ENCODE data around the gene LNX1.

The LNX1 gene

GRCh38 chr4:53505947-53506346, 85.3 kb downstream of the LNX1 start:
- DNase-seq (ENCODE audit: insufficient read length, low spot score) (no peak), FAIRE-seq (no peak)

- DNase-seq (ENCODE audit: insufficient read length, low spot score) (no peak), FAIRE-seq (no peak)
Measured at GRCh38 chr4:53502094-53502493, 89.2 kb downstream of the LNX1 start.

- no peak for DNase-seq (ENCODE audit: insufficient read length, low spot score)
- no peak for FAIRE-seq
Measured at GRCh38 chr4:53501561-53501960, 89.7 kb downstream of the LNX1 start.

GRCh38 chr4:53500546-53500945, 90.7 kb downstream of the LNX1 start:
- FAIRE-seq, result no peak

GRCh38 chr4:53499791-53500190, 91.5 kb downstream of the LNX1 start:
- no peak for DNase-seq (ENCODE audit: insufficient read length, low spot score)
- no peak for FAIRE-seq

More at GRCh38 chr4:53500546-53500945, 90.7 kb downstream of the LNX1 start:
- no peak for DNase-seq (ENCODE audit: insufficient read length, low spot score)

- DNase-seq (ENCODE audit: insufficient read length, low spot score) (no peak), FAIRE-seq (no peak)
Measured at GRCh38 chr4:53498706-53499105, 92.6 kb downstream of the LNX1 start.

- no peak for DNase-seq (ENCODE audit: insufficient read length, low spot score)
- no peak for FAIRE-seq
Measured at GRCh38 chr4:53497487-53498244, 93.6 kb downstream of the LNX1 start.

- FAIRE-seq (no peak), DNase-seq (ENCODE audit: insufficient read length, low spot score) (no peak)
Measured at GRCh38 chr4:53494851-53495250, 96.4 kb downstream of the LNX1 start.

GRCh38 chr4:53490965-53491622, 100.2 kb downstream of the LNX1 start:
- peak; percentile 18 for DNase-seq (ENCODE audit: insufficient read length, low spot score)
- FAIRE-seq, result peak; percentile 76

- DNase-seq (ENCODE audit: insufficient read length, low spot score) (no peak), FAIRE-seq (no peak)
Measured at GRCh38 chr4:53490161-53490956, 100.9 kb downstream of the LNX1 start.

GRCh38 chr4:53489279-53489889, 101.9 kb downstream of the LNX1 start:
- FAIRE-seq (no peak), DNase-seq (ENCODE audit: insufficient read length, low spot score) (no peak)

GRCh38 chr4:53487766-53488165, 103.5 kb downstream of the LNX1 start:
- FAIRE-seq (no peak), DNase-seq (ENCODE audit: insufficient read length, low spot score) (no peak)

GRCh38 chr4:53485658-53486040, 105.6 kb downstream of the LNX1 start:
- FAIRE-seq (no peak), DNase-seq (ENCODE audit: insufficient read length, low spot score) (no peak)

- DNase-seq (ENCODE audit: insufficient read length, low spot score), result no peak
- FAIRE-seq, result no peak
Measured at GRCh38 chr4:53484911-53485657, 106.2 kb downstream of the LNX1 start.

GRCh38 chr4:53483250-53483649, 108.0 kb downstream of the LNX1 start:
- no peak for FAIRE-seq
- no peak for DNase-seq (ENCODE audit: insufficient read length, low spot score)

GRCh38 chr4:53481586-53481985, 109.7 kb downstream of the LNX1 start:
- FAIRE-seq, result no peak
- no peak for DNase-seq (ENCODE audit: insufficient read length, low spot score)

GRCh38 chr4:53480909-53481308, 110.4 kb downstream of the LNX1 start:
- no peak for DNase-seq (ENCODE audit: insufficient read length, low spot score)
- FAIRE-seq, result no peak

GRCh38 chr4:53479736-53480525, 111.4 kb downstream of the LNX1 start:
- DNase-seq (ENCODE audit: insufficient read length, low spot score) (no peak), FAIRE-seq (no peak)

GRCh38 chr4:53478671-53479456, 112.4 kb downstream of the LNX1 start:
- no peak for FAIRE-seq
- no peak for DNase-seq (ENCODE audit: insufficient read length, low spot score)

Data from GM19239 (cell line).